ENCODE measurements around the gene CLIP2. TPM values are rescaled to one million over a fixed set of nuclear protein-coding genes. Genes with fewer than 3 reads are reported as not detected.

CLIP2 gene
- total RNA-seq, 1 donor from 2014 or later: 42.0 TPM

GRCh38 chr7:74365322-74366022 lies 76.3 kb downstream of the CLIP2 start:
- Mint-ChIP-seq H3K27ac (no peak overlapping the region), H3K4me1 (ENCODE audit: low read depth) (no peaks in the 10 kb centered on the region), H3K4me3 (ENCODE audit: low read depth) (no peak overlapping the region), H3K27me3 (no peaks in the 10 kb centered on the region), H3K9me3 (ENCODE audit: low read depth) (no peaks in the 10 kb centered on the region), H3K36me3 (ENCODE audit: insufficient read depth) (peaks cover 2% of the 10 kb centered on the region)
- no peak for TF ChIP-seq CTCF (IDR thresholded peaks at IDR 0.05; ENCODE audit: unreplicated experiment)
- no peak for DNase-seq (ENCODE audit: low spot score, unreplicated experiment)

GRCh38 chr7:74371381-74372341 lies 82.5 kb downstream of the CLIP2 start:
- Mint-ChIP-seq H3K9me3 (ENCODE audit: low read depth) (no peaks in the 10 kb centered on the region), H3K36me3 (ENCODE audit: insufficient read depth) (peaks cover 1% of the 10 kb centered on the region), H3K27me3 (no peaks in the 10 kb centered on the region), H3K4me3 (ENCODE audit: low read depth) (peak overlapping the region; percentile 55), H3K4me1 (ENCODE audit: low read depth) (peaks cover 5% of the 10 kb centered on the region), H3K27ac (peak overlapping the region; percentile 84)
- no peak for TF ChIP-seq CTCF (IDR thresholded peaks at IDR 0.05; ENCODE audit: unreplicated experiment)
- no peak for DNase-seq (ENCODE audit: low spot score, unreplicated experiment)

GRCh38 chr7:74372511-74373111 lies 83.4 kb downstream of the CLIP2 start:
- H3K4me3 Mint-ChIP-seq (ENCODE audit: low read depth): no peak overlapping the region
- H3K27me3 Mint-ChIP-seq: no peaks in the 10 kb centered on the region
- H3K4me1 Mint-ChIP-seq (ENCODE audit: low read depth): peaks cover 5% of the 10 kb centered on the region
- no peaks in the 10 kb centered on the region for H3K9me3 Mint-ChIP-seq (ENCODE audit: low read depth)
- no peak for TF ChIP-seq CTCF (IDR thresholded peaks at IDR 0.05; ENCODE audit: unreplicated experiment)
- H3K36me3 Mint-ChIP-seq (ENCODE audit: insufficient read depth): peaks cover 4% of the 10 kb centered on the region
- no peak for DNase-seq (ENCODE audit: low spot score, unreplicated experiment)
- H3K27ac Mint-ChIP-seq: no peak overlapping the region

GRCh38 chr7:74373536-74373935 lies 84.3 kb downstream of the CLIP2 start:
- H3K4me3 Mint-ChIP-seq (ENCODE audit: low read depth): no peak overlapping the region
- peaks cover 4% of the 10 kb centered on the region for H3K36me3 Mint-ChIP-seq (ENCODE audit: insufficient read depth)
- no peak overlapping the region for H3K27ac Mint-ChIP-seq

More at GRCh38 chr7:74373536-74373935, 84.3 kb downstream of the CLIP2 start:
- TF ChIP-seq CTCF (IDR thresholded peaks at IDR 0.05; ENCODE audit: unreplicated experiment): no peak
- Mint-ChIP-seq H3K4me1 (ENCODE audit: low read depth) (peaks cover 5% of the 10 kb centered on the region), H3K27me3 (no peaks in the 10 kb centered on the region), H3K9me3 (ENCODE audit: low read depth) (no peaks in the 10 kb centered on the region)
- DNase-seq (ENCODE audit: low spot score, unreplicated experiment): no peak
